GM12864 (cell line): ENCODE data around the gene LDLRAD3.

ENCODE experiments used
- DNase-seq: peaks from one replicate; pipeline ENCODE4 v3.0.0-alpha.2; 2011; ENCODE audit warnings: low read depth
- H3K4me3 ChIP-seq: 2 replicates; pipeline ENCODE4 v1.5.1; 2011; ENCODE audit warnings: mild to moderate bottlenecking, low read depth, low read length, control low read depth
- CTCF ChIP-seq: IDR thresholded peaks from 2 replicates; pipeline ENCODE4 v1.5.1; 2011; ENCODE audit warnings: low read depth, mild to moderate bottlenecking, moderate library complexity, low read length, control low read depth, inconsistent platforms; ENCODE audit errors: missing control alignments

The LDLRAD3 gene

DNA sequence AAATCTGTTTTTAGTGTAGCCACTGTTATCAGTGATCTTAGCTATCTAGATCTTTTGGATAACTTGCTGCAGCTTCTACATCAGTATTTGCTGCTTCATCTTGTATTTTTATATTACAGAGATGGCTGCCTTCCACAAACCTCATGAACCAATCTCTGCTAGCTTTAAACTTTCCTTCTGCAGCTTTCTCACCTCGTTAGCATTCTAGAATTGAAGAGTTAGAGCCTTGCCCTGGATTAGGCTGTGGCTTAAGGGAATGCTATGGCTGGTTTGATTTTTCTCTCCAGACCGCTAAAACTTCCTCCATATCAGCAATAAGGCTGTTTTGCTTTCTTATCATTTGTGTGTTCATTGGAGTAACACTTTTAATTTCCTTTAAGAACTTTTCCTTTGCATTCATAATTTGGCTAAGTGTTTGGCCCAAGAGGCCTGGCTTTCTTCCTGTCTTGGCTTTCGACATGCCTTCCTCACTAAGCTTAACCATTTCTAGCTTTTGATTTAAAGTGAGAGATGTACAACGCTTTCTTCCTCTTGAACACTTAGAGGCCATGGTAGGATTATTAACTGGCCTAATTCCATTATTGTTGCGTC is 51.9 kb downstream of the LDLRAD3 start:
- DNase-seq = no peak
- no peak for TF ChIP-seq CTCF
- H3K4me3 ChIP-seq = no peak overlapping the region

- no peak for TF ChIP-seq CTCF
- no peak overlapping the region for H3K4me3 ChIP-seq
- no peak for DNase-seq
These were observed 54.1 kb downstream of the LDLRAD3 start for GRCh38 chr11:35997902-35998520.

- no peak for DNase-seq
These were observed 54.8 kb downstream of the LDLRAD3 start for GRCh38 chr11:35998634-35999033.

GRCh38 chr11:36000616-36001190 is 56.8 kb downstream of the LDLRAD3 start:
- DNase-seq = no peak
- H3K4me3 ChIP-seq = no peak overlapping the region
- no peak for TF ChIP-seq CTCF

More at GRCh38 chr11:35998634-35999033, 54.8 kb downstream of the LDLRAD3 start:
- H3K4me3 ChIP-seq = no peak overlapping the region
- no peak for TF ChIP-seq CTCF

DNA sequence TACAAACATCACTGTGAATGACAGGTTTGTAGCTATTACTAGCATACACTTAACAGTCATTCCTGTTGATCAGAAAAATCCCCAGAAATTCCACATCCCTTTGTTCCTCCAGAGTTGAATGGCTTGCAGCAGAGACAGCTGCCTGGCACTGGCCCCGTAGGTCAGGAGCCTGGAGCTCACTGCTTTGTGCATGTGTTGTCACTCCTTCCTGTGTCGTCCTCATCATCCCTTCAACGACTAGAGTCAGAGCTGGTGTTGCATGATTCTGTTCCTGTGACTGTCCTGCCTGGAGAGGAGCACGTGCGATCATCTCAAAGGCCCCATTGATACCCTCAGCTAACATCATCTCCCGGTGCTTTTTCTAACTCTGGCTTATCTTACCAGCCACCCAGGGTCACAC is 58.3 kb downstream of the LDLRAD3 start:
- no peak for DNase-seq

DNA sequence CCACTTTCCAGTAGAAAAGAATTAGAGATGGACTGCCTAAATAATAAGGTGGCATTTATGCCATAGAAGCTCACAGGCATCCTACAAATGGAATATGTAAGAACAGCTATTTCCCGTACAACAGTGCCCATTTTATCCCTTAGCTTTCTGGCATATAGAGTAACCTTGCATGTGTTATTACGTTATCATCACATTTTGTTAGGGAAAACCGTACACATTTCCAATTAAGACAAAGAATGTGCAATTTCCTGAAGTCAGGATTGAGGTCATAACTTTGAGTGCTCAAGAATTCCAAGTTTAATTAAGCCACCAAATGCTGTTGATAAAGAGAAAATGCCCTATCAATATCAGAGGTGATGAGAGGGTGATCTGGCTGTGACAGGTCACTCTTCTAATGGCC is 58.9 kb downstream of the LDLRAD3 start:
- H3K4me3 ChIP-seq = no peak overlapping the region
- no peak for DNase-seq
- no peak for TF ChIP-seq CTCF

More for the DNA sequence above, 58.3 kb downstream of the LDLRAD3 start:
- H3K4me3 ChIP-seq = no peak overlapping the region
- TF ChIP-seq CTCF = no peak

DNA sequence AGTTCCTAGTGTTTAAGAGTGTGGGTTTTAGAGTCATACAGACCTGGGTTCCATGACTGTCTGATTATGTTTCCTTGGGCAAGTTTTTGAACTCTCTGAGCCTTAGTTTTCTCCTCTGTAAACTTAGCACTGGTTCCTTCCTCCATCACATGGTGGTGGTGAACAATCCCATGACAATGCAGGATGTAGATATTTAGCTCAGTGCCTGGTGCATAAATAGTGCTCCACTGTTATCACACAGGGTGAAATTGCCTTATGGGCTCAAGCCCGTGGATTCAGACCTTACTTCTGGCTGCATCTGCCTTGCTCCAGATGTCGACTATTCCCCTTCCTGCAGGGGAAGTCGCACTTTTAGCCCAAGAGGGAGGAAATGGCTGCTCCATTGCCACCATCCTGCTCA is 62.7 kb downstream of the LDLRAD3 start:
- no peak for DNase-seq
- TF ChIP-seq CTCF = no peak
- no peak overlapping the region for H3K4me3 ChIP-seq
